ENCODE results near the gene ERC1.

- no peak for TF ChIP-seq FOXP2 (optimal IDR thresholded peaks at IDR 0.05; ENCODE audit: control extremely low read depth, extremely low read length, insufficient read depth)
- TF ChIP-seq POLR2AphosphoS5 (IDR thresholded peaks at IDR 0.05; ENCODE audit: borderline replicate concordance, low read depth, low read length), result no peak
These were observed 62.7 kb downstream of the ERC1 start for GRCh38 chr12:1053690-1054089.
